ENCODE data around the gene BTBD9.

BTBD9 gene

GRCh38 chr6:38207375-38207774 is 432.4 kb downstream of the BTBD9 start:
- POLR2A ChIA-PET, result no interaction called here
- CTCF ChIA-PET, result interaction anchor here (1.0 kb wide), 1 partner anchor 8 kb away, joined by 3 read pairs; no protein-coding TSS in a partner anchor
- TF ChIP-seq CTCF (IDR thresholded peaks at IDR 0.05; ENCODE audit: control extremely low read depth, extremely low read depth, low read depth, missing control alignments), result no peak
- DNase-seq (ENCODE audit: extremely low spot score), result no peak

- no peak for TF ChIP-seq CTCF (IDR thresholded peaks at IDR 0.05; ENCODE audit: control extremely low read depth, extremely low read depth, low read depth, missing control alignments)
- CTCF ChIA-PET, result no interaction called here
- no peak for DNase-seq (ENCODE audit: extremely low spot score)
- POLR2A ChIA-PET, result no interaction called here
Observed at GRCh38 chr6:38198219-38198618, 441.5 kb downstream of the BTBD9 start.

- DNase-seq (ENCODE audit: extremely low spot score), result no peak
- TF ChIP-seq CTCF (IDR thresholded peaks at IDR 0.05; ENCODE audit: control extremely low read depth, extremely low read depth, low read depth, missing control alignments), result no peak
- CTCF ChIA-PET, result interaction anchor here (1.0 kb wide), 1 partner anchor 13 kb away, joined by 3 read pairs; no protein-coding TSS in a partner anchor
- POLR2A ChIA-PET, result no interaction called here
Observed at GRCh38 chr6:38195113-38195635, 444.6 kb downstream of the BTBD9 start.

GRCh38 chr6:38194589-38194988 is 445.1 kb downstream of the BTBD9 start:
- DNase-seq (ENCODE audit: extremely low spot score), result no peak
- POLR2A ChIA-PET, result no interaction called here
- no peak for TF ChIP-seq CTCF (IDR thresholded peaks at IDR 0.05; ENCODE audit: control extremely low read depth, extremely low read depth, low read depth, missing control alignments)
- CTCF ChIA-PET, result interaction anchor here (1.5 kb wide), 1 partner anchor 18 kb away, joined by 4 read pairs; no protein-coding TSS in a partner anchor

- ChIA-PET CTCF (interaction anchor here (1.5 kb wide), 1 partner anchor 17 kb away, joined by 4 read pairs; no protein-coding TSS in a partner anchor), POLR2A (no interaction called here)
- no peak for TF ChIP-seq CTCF (IDR thresholded peaks at IDR 0.05; ENCODE audit: control extremely low read depth, extremely low read depth, low read depth, missing control alignments)
- no peak for DNase-seq (ENCODE audit: extremely low spot score)
Observed at GRCh38 chr6:38194282-38194572, 445.5 kb downstream of the BTBD9 start.

- no peak for TF ChIP-seq CTCF (IDR thresholded peaks at IDR 0.05; ENCODE audit: control extremely low read depth, extremely low read depth, low read depth, missing control alignments)
- ChIA-PET CTCF (interaction anchor here (1.5 kb wide), 1 partner anchor 17 kb away, joined by 4 read pairs; no protein-coding TSS in a partner anchor), POLR2A (no interaction called here)
- DNase-seq (ENCODE audit: extremely low spot score), result no peak
Observed at GRCh38 chr6:38193481-38194281, 446.0 kb downstream of the BTBD9 start.

Data from GM10248 (cell line).